Heart left ventricle (tissue), 13 donors: Measurements from ENCODE around the gene TLK1.

Source experiments
- CTCF ChIP-seq, 12 donors: fragments of 200-600 bp; sonication (generic) in 4 of 12; IDR thresholded peaks; one replicate each; pipeline versions ENCODE4 v1.5.0 to v1.8.0; 2018 to 2022; ENCODE audit warnings: antibody characterized with exemption in 12 of 12, mild to moderate bottlenecking in 5 of 12
- POLR2A ChIP-seq, 2 donors: fragments of 450-650 bp; IDR thresholded peaks; one replicate each; pipeline ENCODE4 v1.6.1; 2017; ENCODE audit warnings: antibody characterized with exemption in 2 of 2, mild to moderate bottlenecking in 2 of 2, moderate library complexity in 2 of 2
- donor health status: ischemic (EF 13 %, LVEDD 7.1; RV severe dilation, severe dysfunction).
- donor health status: DM: no; HTN: yes; CAD: no.
- donor health status: DM: no; HTN: no; CAD: no.
- donor health status: ischemic (EF 25% LVEDD 6.9; RV normal size, moderate dysfunction).
- donor health status: ischemic (EF 25% LVEDD 5.7; RV mildly dilated, moderate dysfunction).
- donor health status: ischemic (EF 35%, LVEDD 5.7; RV mildly dilated, moderate dysfunction).
- donor health status: nonischemic (EF 11% LVEDD 7.7; RV severe dilation, severe dysfunction).
- donor health status: DM: yes; HTN: yes; CAD: no.
- donor health status: PGD.
- donor health status: ischemic (EF 29% LVEDD 5.4; RV normal size, mild dysfunction).
- donor health status: nonischemic (EF 23%, LVEDD 6.1; RV moderate dilation, normal function).

GRCh38 chr2:171104379-171104778 lies 56.3 kb downstream of the TLK1 start:
- TF ChIP-seq CTCF (IDR thresholded peaks at IDR 0.05): no peak
- TF ChIP-seq POLR2A (IDR thresholded peaks at IDR 0.05): no peak
